VCaP (cell line): ENCODE measurements around the gene EVI2B.

Experiments
- H3K27ac ChIP-seq: fragments of 450-650 bp; 2 replicates; pipeline ENCODE4 v1.5.1; 2017
- CTCF ChIP-seq: fragments of 450-650 bp; conservative IDR thresholded peaks from 2 replicates; pipeline ENCODE4 v1.5.1; 2017; ENCODE audit warnings: mild to moderate bottlenecking, moderate library complexity

EVI2B gene

GRCh38 chr17:31309556-31309955 lies 4.3 kb downstream of the EVI2B start:
- TF ChIP-seq CTCF = no peak
- H3K27ac ChIP-seq = no peak overlapping the region

- H3K27ac ChIP-seq = no peak overlapping the region
- TF ChIP-seq CTCF = no peak
These were observed 5.2 kb downstream of the EVI2B start for GRCh38 chr17:31308372-31309334.

GRCh38 chr17:31307640-31308039 lies 6.2 kb downstream of the EVI2B start:
- no peak for TF ChIP-seq CTCF
- no peak overlapping the region for H3K27ac ChIP-seq

- no peak for TF ChIP-seq CTCF
- no peak overlapping the region for H3K27ac ChIP-seq
These were observed 14.2 kb downstream of the EVI2B start for GRCh38 chr17:31299624-31300023.

GRCh38 chr17:31297090-31297489 lies 16.8 kb downstream of the EVI2B start, which contains the start of gene OMG:
OMG (minus strand) TSS chr17:31297239; CDS start chr17:31296331, 908 bp downstream.
- no peak for TF ChIP-seq CTCF
- H3K27ac ChIP-seq = no peak within 1 kb of the TSS

- TF ChIP-seq CTCF = no peak
These were observed 17.7 kb downstream of the EVI2B start for GRCh38 chr17:31296142-31296541.

GRCh38 chr17:31295489-31295871 lies 18.4 kb downstream of the EVI2B start:
- no peak overlapping the region for H3K27ac ChIP-seq

More at GRCh38 chr17:31296142-31296541, 17.7 kb downstream of the EVI2B start:
- H3K27ac ChIP-seq = no peak overlapping the region

More at GRCh38 chr17:31295489-31295871, 18.4 kb downstream of the EVI2B start:
- no peak for TF ChIP-seq CTCF
